ENCODE results near the gene EML2. TPM values are rescaled to one million over a fixed set of nuclear protein-coding genes. Genes with fewer than 3 reads are reported as not detected.

EML2 gene
- total RNA-seq, 1 donor from 2014 or later = 4.6 TPM

Other genes with a start within 250 kb of the EML2 start
- 9.4 TPM for gene PPP1R13L, start 234.3 kb downstream of the EML2 start, total RNA-seq (ENCODE audit: insufficient read depth, low replicate concordance)
- 8.7 TPM for gene POLR1G, start 232.8 kb downstream of the EML2 start, total RNA-seq (ENCODE audit: insufficient read depth, low replicate concordance)
- gene ERCC1, start 215.5 kb downstream of the EML2 start, total RNA-seq (ENCODE audit: insufficient read depth, low replicate concordance) = 66.2 TPM
- 357 TPM for gene FOSB, start 171.4 kb downstream of the EML2 start, total RNA-seq (ENCODE audit: insufficient read depth, low replicate concordance)
- 7.5 TPM for gene RTN2, start 142.3 kb downstream of the EML2 start, total RNA-seq (ENCODE audit: insufficient read depth, low replicate concordance)
- not detected for gene PPM1N, start 141.0 kb downstream of the EML2 start, total RNA-seq (ENCODE audit: insufficient read depth, low replicate concordance)
- 66.2 TPM for gene VASP, start 131.9 kb downstream of the EML2 start, total RNA-seq (ENCODE audit: insufficient read depth, low replicate concordance)
- 4.8 TPM for gene OPA3, start 54.6 kb downstream of the EML2 start, total RNA-seq (ENCODE audit: insufficient read depth, low replicate concordance)
- 0.48 TPM for gene GPR4, start 37.2 kb downstream of the EML2 start, total RNA-seq (ENCODE audit: insufficient read depth, low replicate concordance)
- gene GIPR, start 28.8 kb upstream of the EML2 start, total RNA-seq (ENCODE audit: insufficient read depth, low replicate concordance) = 0.72 TPM
- gene SNRPD2, start 52.6 kb upstream of the EML2 start, total RNA-seq (ENCODE audit: insufficient read depth, low replicate concordance) = 108 TPM
- gene QPCTL, start 53.3 kb upstream of the EML2 start, total RNA-seq (ENCODE audit: insufficient read depth, low replicate concordance) = 9.4 TPM
- 13.0 TPM for gene FBXO46, start 91.5 kb upstream of the EML2 start, total RNA-seq (ENCODE audit: insufficient read depth, low replicate concordance)
- not detected for gene MEIOSIN, start 94.0 kb upstream of the EML2 start, total RNA-seq (ENCODE audit: insufficient read depth, low replicate concordance)
- 18.8 TPM for gene SIX5, start 129.9 kb upstream of the EML2 start, total RNA-seq (ENCODE audit: insufficient read depth, low replicate concordance)
- 91.2 TPM for gene DMPK, start 143.1 kb upstream of the EML2 start, total RNA-seq (ENCODE audit: insufficient read depth, low replicate concordance)
- gene DMWD, start 153.4 kb upstream of the EML2 start, total RNA-seq (ENCODE audit: insufficient read depth, low replicate concordance) = 23.8 TPM
- not detected for gene RSPH6A, start 175.9 kb upstream of the EML2 start, total RNA-seq (ENCODE audit: insufficient read depth, low replicate concordance)
- gene SYMPK, start 223.8 kb upstream of the EML2 start, total RNA-seq (ENCODE audit: insufficient read depth, low replicate concordance) = 23.1 TPM
- gene FOXA3, start 224.9 kb upstream of the EML2 start, total RNA-seq (ENCODE audit: insufficient read depth, low replicate concordance) = not detected
- 16.9 TPM for gene IRF2BP1, start 246.7 kb upstream of the EML2 start, total RNA-seq (ENCODE audit: insufficient read depth, low replicate concordance)